C4-2B (cell line): ENCODE results near the gene PSMB10.

Experiments
- CTCF ChIP-seq: fragments of 450-650 bp; conservative IDR thresholded peaks from 2 replicates; pipeline ENCODE4 v1.5.1; 2017; ENCODE audit warnings: mild to moderate bottlenecking
- ZFX ChIP-seq: fragments of 450-650 bp; IDR thresholded peaks from 2 replicates; pipeline ENCODE4 v1.6.1; 2017

GRCh38 chr16:67959536-67960329 is 23.1 kb upstream of the PSMB10 start:
- TF ChIP-seq CTCF = no peak
- TF ChIP-seq ZFX = no peak
